HG03354 (cell line): ENCODE results near the gene IDUA.

Source experiments
- ATAC-seq: cut with Tn5 transposase; IDR thresholded peaks from one replicate; pipeline ENCODE4 v1.9.1; 2021; ENCODE audit warnings: mild to moderate bottlenecking; ENCODE audit not compliant: unreplicated experiment, poor library complexity, severe bottlenecking

Gene IDUA

DNA sequence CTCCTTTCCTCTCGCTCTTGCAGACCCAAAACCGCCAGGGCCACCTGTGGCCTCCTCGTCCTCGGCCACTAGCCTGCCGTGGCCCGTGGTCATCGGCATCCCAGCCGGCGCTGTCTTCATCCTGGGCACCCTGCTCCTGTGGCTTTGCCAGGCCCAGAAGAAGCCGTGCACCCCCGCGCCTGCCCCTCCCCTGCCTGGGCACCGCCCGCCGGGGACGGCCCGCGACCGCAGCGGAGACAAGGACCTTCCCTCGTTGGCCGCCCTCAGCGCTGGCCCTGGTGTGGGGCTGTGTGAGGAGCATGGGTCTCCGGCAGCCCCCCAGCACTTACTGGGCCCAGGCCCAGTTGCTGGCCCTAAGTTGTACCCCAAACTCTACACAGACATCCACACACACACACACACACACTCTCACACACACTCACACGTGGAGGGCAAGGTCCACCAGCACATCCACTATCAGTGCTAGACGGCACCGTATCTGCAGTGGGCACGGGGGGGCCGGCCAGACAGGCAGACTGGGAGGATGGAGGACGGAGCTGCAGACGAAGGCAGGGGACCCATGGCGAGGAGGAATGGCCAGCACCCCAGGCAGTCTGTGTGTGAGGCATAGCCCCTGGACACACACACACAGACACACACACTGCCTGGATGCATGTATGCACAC lies 38.2 kb downstream of the IDUA start:
- ATAC-seq = no peak

DNA sequence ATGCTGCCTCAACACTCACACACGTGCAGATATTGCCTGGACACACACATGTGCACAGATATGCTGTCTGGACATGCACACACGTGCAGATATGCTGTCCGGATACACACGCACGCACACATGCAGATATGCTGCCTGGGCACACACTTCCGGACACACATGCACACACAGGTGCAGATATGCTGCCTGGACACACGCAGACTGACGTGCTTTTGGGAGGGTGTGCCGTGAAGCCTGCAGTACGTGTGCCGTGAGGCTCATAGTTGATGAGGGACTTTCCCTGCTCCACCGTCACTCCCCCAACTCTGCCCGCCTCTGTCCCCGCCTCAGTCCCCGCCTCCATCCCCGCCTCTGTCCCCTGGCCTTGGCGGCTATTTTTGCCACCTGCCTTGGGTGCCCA lies 39.3 kb downstream of the IDUA start:
- peak; percentile 67 for ATAC-seq

DNA sequence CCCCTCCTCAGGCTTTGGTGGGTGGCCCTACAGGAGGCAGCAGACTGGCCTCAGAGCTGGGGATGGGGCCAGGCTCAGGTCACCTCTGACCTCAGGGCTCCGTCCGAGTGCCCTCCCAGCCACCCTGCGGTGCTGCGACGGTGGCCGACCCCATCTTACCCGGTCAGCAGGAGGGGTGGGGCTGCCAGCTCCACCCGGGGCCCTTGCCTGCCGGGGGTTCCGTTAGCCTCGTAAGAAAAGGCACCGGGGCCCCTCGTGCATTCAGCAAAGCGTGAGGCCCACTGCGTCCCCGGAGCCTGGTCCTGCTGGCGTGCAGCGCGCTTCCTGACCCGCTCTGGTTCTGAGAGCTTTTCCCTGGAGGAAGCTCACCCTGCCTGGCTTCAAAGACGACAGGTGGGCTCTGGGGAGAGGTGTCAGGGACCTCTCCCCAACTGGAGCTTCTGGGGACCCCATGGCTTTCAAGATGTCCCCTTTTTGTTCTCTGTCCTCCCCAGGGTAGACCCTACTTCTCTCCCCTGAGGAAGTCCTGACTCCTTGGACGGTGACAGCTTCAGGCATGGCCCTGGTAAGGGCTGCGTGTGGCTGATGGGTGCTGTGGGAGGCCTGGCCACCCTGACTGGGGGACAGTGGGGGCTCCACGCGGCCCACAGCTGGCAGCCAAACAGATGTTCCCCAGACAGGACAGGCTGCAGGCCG lies 40.5 kb downstream of the IDUA start:
- no peak for ATAC-seq

GRCh38 chr4:1027915-1028238 lies 41.0 kb downstream of the IDUA start:
- ATAC-seq = no peak

- no peak for ATAC-seq
Observed at GRCh38 chr4:1028574-1029220, 41.9 kb downstream of the IDUA start.

DNA sequence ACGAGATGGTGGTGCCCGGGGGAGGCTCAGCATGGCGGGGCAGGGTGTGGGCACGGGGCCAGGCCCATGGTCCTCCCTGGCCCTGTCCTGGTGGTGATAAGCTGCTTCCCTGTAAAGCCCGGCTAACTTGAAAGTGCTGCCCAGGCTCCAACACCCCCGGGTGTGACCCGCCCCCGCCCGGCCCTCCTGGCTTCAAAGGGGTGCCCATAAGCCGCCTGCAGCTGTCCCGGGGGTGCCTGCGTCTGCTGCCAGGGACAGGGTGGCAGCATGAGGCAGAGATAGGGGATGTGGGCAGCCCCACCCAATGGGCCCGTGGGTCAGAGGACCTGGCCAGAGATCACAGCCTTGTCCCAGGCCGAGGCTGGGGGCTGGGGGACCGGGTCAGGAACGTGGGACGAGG lies 42.7 kb downstream of the IDUA start:
- no peak for ATAC-seq

DNA sequence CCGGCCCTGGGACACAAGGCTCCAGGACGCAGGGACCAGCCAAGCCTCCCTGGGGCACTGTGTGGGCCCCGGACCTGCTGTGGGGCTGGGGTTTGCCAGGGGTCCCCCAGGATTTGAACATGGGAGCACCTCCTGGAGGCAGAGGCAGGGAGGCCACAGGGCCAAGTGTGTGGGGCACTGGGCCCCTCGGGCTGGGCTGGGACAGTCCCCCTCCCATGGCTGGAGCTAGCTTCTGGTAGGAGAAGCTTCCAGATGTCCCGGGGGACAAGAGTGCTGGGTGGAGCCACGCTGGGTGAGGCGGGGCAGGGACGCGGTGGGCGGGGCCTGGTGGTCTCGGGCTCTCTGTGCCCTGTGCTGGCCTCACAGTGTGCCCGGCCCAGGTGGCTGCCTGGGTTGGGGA lies 43.2 kb downstream of the IDUA start:
- no peak for ATAC-seq

- no peak for ATAC-seq
Observed at GRCh38 chr4:1030559-1030958, 43.7 kb downstream of the IDUA start.

GRCh38 chr4:1031346-1031745 lies 44.5 kb downstream of the IDUA start:
- no peak for ATAC-seq

DNA sequence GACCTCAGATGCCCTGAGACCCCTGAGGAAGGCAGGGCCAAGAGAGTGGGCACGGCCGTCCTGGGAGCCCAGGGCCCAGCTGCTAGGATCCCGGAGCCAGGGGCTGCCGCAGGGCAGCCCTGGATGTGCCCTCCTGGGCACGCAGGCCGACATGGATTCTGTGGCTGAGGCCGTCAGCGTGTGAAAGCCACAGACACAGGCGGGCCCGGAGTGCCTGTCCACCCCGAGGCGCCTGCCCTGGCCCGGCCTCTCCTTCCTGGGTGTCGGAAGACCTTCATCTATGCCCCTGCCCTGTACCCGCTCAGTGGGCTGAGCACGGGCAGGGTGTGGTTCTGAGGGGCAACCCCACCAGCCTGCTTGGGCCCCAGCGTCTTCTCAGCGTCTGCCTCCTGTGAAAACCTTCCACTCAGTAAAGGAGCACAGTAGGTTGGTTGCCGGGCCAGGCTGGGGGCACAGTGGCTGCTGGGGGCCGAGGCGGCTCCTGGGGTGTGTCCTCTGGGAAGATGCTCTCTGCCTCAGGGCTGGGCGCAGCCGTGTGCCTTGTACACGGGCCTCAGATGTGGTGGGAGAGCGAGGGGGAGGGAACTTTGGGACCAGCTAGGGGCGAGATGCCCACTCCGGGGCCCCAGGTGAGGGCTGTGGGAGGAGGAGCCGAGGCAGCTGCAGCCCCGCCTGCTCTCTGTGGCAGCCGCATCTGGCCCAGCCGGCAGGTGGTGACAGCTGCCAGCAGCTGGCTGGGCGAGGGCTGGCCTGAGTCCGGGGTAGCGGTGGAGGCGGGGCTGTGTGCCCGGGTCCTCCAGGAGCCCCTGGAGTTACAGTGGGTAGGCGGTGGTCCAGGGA lies 45.3 kb downstream of the IDUA start:
- ATAC-seq = no peak

GRCh38 chr4:1032861-1033260 lies 46.0 kb downstream of the IDUA start:
- ATAC-seq = no peak

GRCh38 chr4:1033840-1034551 lies 47.2 kb downstream of the IDUA start:
- ATAC-seq = no peak

DNA sequence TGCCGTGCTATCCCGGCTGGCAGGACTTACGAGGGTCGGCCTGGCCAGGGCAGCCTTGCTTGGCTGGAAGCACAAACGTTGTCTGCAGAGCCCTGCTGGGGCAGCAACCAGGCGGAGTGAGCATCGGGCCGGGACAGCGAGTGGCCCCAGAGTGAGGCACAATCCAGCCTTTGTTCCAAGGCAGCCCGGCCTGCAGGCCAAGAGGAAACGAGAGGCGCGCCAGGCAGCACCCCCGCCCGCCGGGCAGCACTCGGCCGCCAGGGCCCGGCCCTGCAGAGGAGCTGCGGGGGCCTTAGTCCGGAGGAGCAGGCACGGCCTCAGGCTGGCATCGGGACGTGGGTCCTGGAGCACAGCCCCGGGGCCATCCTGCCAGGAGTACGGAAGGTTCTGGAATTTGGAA lies 48.7 kb downstream of the IDUA start:
- no peak for ATAC-seq

GRCh38 chr4:1036095-1036494 lies 49.3 kb downstream of the IDUA start:
- ATAC-seq = no peak

GRCh38 chr4:1036976-1037810 lies 50.3 kb downstream of the IDUA start:
- ATAC-seq = no peak

GRCh38 chr4:1038948-1039492 lies 52.2 kb downstream of the IDUA start:
- no peak for ATAC-seq

DNA sequence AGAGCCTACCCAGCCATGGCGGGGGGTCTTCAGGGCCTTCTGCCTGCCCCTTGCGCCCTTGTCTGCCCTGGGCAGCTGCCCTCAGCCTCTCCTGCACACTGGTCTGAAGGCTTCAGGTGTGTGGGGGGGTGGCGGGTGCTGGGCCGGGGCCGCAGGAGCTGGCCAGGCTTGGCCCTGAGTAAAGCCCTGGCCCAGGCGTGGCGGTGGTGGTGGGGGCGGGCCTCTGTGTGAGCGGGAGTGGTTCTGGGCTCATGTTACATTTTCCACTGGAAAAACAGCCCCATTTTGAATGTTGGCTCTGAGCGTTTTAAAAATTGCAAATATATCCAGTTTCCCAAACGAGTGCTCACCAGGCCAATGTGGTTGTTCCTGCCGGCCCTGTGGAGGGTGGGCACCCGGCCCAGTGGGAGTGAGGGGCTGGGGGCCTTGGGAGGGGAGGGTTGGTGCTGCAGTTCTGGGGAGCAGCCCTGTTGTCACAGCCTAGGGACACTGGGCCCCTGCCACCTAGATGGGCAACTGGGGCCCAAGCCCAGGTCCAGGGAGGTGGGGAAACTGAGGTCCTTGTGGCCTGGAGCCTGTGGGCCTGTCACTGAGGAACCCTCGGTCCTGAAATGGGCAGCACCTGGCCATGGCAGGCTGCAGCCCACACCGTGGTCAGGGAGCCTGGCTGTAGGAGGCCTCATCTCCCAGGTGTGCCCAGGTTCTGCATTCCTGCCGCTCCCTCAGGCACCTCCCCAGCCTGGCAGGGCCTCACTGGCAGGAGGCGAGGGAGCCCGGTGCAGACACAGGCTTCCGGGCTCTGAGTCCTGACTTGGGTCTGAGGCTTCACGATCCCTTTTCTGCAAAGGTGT lies 52.9 kb downstream of the IDUA start:
- ATAC-seq = no peak
